IPS DF 6.9 (cell line): ENCODE results near the gene GPR137.

Source experiments
- DNase-seq: peaks from one replicate; pipeline ENCODE4 v3.0.0-alpha.2; 2013; ENCODE audit warnings: low read depth, low spot score
- H3K27ac ChIP-seq: one replicate; pipeline ENCODE4 v1.5.1; 2013; ENCODE audit warnings: low read length, control low read depth
- H3K27me3 ChIP-seq: 2 replicates; pipeline ENCODE4 v1.6.1; 2013; ENCODE audit warnings: mild to moderate bottlenecking, low read length; ENCODE audit not compliant: control insufficient read depth, insufficient read depth
- H3K36me3 ChIP-seq: 2 replicates; pipeline ENCODE4 v1.6.1; 2013; ENCODE audit warnings: low read length; ENCODE audit not compliant: control insufficient read depth, insufficient read depth
- H3K4me1 ChIP-seq: 2 replicates; pipeline ENCODE4 v1.6.1; 2013; ENCODE audit warnings: low read length; ENCODE audit not compliant: control insufficient read depth, insufficient read depth
- H3K4me3 ChIP-seq: 2 replicates; pipeline ENCODE4 v1.5.1; 2013; ENCODE audit warnings: mild to moderate bottlenecking, low read length
- H3K9me3 ChIP-seq: 2 replicates; pipeline ENCODE4 v1.6.1; 2013; ENCODE audit warnings: low read length, inconsistent platforms; ENCODE audit not compliant: control insufficient read depth, insufficient read depth
- WGBS: extraction: QIAGEN DNeasy Blood & Tissue Kit; methylation state at CpG from one replicate; pipeline ENCODE4 v1.1.7; 2013; ENCODE audit warnings: mixed read lengths, missing lambda C conversion rate; ENCODE audit not compliant: insufficient read length, insufficient coverage; 5-methylcytosine and 5-hydroxymethylcytosine counted together

GPR137 gene

GRCh38 chr11:64284962-64285884 is at the start of gene GPR137:
Gene GPR137 (plus strand): TSS chr11:64285848. CDS start chr11:64286525, 677 bp downstream.
- Histone ChIP-seq H3K27me3 (peaks cover 2% of the 10 kb centered on the region), H3K36me3 (no peaks in the 10 kb centered on the region), H3K4me1 (peaks cover 5% of the 10 kb centered on the region; the same call in 1 of the 2 replicates), H3K4me3 (peak within 1 kb of the TSS; percentile 83; the same call in 1 of the 2 replicates), H3K27ac (no peak within 1 kb of the TSS), H3K9me3 (no peaks in the 10 kb centered on the region)
- DNase-seq, result no peak
- WGBS, result no CpG with 5 or more reads among the region's 102 CpGs

GRCh38 chr11:64237484-64237951 is 48.1 kb upstream of the GPR137 start:
- Histone ChIP-seq H3K27me3 (no peaks in the 10 kb centered on the region), H3K4me1 (peaks cover 4% of the 10 kb centered on the region; the same call in 1 of the 2 replicates), H3K36me3 (peaks cover 7% of the 10 kb centered on the region; the same call in 1 of the 2 replicates), H3K9me3 (no peaks in the 10 kb centered on the region), H3K27ac (no peak overlapping the region), H3K4me3 (no peak overlapping the region)
- no peak for DNase-seq
- WGBS, result no CpG with 5 or more reads among the region's 12 CpGs

GRCh38 chr11:64238076-64238475 is 47.6 kb upstream of the GPR137 start:
- Histone ChIP-seq H3K4me1 (peaks cover 4% of the 10 kb centered on the region), H3K27ac (no peak overlapping the region), H3K36me3 (peaks cover 7% of the 10 kb centered on the region; the same call in 1 of the 2 replicates), H3K27me3 (no peaks in the 10 kb centered on the region), H3K9me3 (no peaks in the 10 kb centered on the region), H3K4me3 (no peak overlapping the region)
- DNase-seq, result no peak
- WGBS, result no CpG with 5 or more reads among the region's 9 CpGs

GRCh38 chr11:64238999-64239398 is 46.6 kb upstream of the GPR137 start:
- Histone ChIP-seq H3K4me1 (peaks cover 2% of the 10 kb centered on the region), H3K27ac (no peak overlapping the region), H3K27me3 (no peaks in the 10 kb centered on the region), H3K9me3 (no peaks in the 10 kb centered on the region), H3K4me3 (no peak overlapping the region), H3K36me3 (peaks cover 14% of the 10 kb centered on the region; the same call in 1 of the 2 replicates)
- WGBS, result no CpG with 5 or more reads among the region's 5 CpGs
- no peak for DNase-seq

- Histone ChIP-seq H3K27ac (no peak overlapping the region), H3K9me3 (no peaks in the 10 kb centered on the region), H3K36me3 (peaks cover 16% of the 10 kb centered on the region; the same call in 1 of the 2 replicates), H3K4me1 (peaks cover 2% of the 10 kb centered on the region), H3K4me3 (peak overlapping the region; percentile 73; the same call in 1 of the 2 replicates), H3K27me3 (no peaks in the 10 kb centered on the region)
- no peak for DNase-seq
- no CpG with 5 or more reads among the region's 11 CpGs for WGBS
These were observed 45.8 kb upstream of the GPR137 start for GRCh38 chr11:64239662-64240434.

GRCh38 chr11:64240435-64241240 is 45.0 kb upstream of the GPR137 start, which contains the start of gene FKBP2:
Gene FKBP2 (plus strand): TSS chr11:64241095. CDS start chr11:64242388, 1,293 bp downstream.
- WGBS, result no CpG with 5 or more reads among the region's 58 CpGs
- no peak within 1 kb of the TSS for H3K27ac ChIP-seq
- no peak for DNase-seq
- H3K4me1 ChIP-seq, result peaks cover 5% of the 10 kb centered on the region
- no peaks in the 10 kb centered on the region for H3K27me3 ChIP-seq
- no peaks in the 10 kb centered on the region for H3K9me3 ChIP-seq
- peak within 1 kb of the TSS; percentile 73 for H3K4me3 ChIP-seq
- H3K36me3 ChIP-seq, result peaks cover 18% of the 10 kb centered on the region; the same call in 1 of the 2 replicates

- peaks cover 18% of the 10 kb centered on the region; the same call in 1 of the 2 replicates for H3K36me3 ChIP-seq
- peaks cover 5% of the 10 kb centered on the region for H3K4me1 ChIP-seq
- H3K27me3 ChIP-seq, result no peaks in the 10 kb centered on the region
- no peak for DNase-seq
- peak overlapping the region; percentile 73; the same call in 1 of the 2 replicates for H3K4me3 ChIP-seq
- no peak overlapping the region for H3K27ac ChIP-seq
- no peaks in the 10 kb centered on the region for H3K9me3 ChIP-seq
- WGBS, result no CpG with 5 or more reads among the region's 24 CpGs
These were observed 44.5 kb upstream of the GPR137 start for GRCh38 chr11:64241241-64241490.

- no CpG with 5 or more reads among the region's 63 CpGs for WGBS
- Histone ChIP-seq H3K4me1 (peaks cover 5% of the 10 kb centered on the region), H3K4me3 (peak overlapping the region; percentile 57), H3K36me3 (peaks cover 18% of the 10 kb centered on the region; the same call in 1 of the 2 replicates), H3K9me3 (no peaks in the 10 kb centered on the region), H3K27me3 (no peaks in the 10 kb centered on the region), H3K27ac (no peak overlapping the region)
- DNase-seq, result no peak
These were observed 43.9 kb upstream of the GPR137 start for GRCh38 chr11:64241491-64242374.

GRCh38 chr11:64243236-64243854 is 42.3 kb upstream of the GPR137 start:
- H3K4me1 ChIP-seq, result peaks cover 8% of the 10 kb centered on the region
- WGBS, result no CpG with 5 or more reads among the region's 8 CpGs

More at GRCh38 chr11:64243236-64243854, 42.3 kb upstream of the GPR137 start:
- Histone ChIP-seq H3K36me3 (peaks cover 15% of the 10 kb centered on the region; the same call in 1 of the 2 replicates), H3K27ac (no peak overlapping the region), H3K27me3 (no peaks in the 10 kb centered on the region), H3K9me3 (no peaks in the 10 kb centered on the region), H3K4me3 (no peak overlapping the region)
- DNase-seq, result no peak
